ENCODE results near the gene ARHGAP35.

Gene ARHGAP35

DNA sequence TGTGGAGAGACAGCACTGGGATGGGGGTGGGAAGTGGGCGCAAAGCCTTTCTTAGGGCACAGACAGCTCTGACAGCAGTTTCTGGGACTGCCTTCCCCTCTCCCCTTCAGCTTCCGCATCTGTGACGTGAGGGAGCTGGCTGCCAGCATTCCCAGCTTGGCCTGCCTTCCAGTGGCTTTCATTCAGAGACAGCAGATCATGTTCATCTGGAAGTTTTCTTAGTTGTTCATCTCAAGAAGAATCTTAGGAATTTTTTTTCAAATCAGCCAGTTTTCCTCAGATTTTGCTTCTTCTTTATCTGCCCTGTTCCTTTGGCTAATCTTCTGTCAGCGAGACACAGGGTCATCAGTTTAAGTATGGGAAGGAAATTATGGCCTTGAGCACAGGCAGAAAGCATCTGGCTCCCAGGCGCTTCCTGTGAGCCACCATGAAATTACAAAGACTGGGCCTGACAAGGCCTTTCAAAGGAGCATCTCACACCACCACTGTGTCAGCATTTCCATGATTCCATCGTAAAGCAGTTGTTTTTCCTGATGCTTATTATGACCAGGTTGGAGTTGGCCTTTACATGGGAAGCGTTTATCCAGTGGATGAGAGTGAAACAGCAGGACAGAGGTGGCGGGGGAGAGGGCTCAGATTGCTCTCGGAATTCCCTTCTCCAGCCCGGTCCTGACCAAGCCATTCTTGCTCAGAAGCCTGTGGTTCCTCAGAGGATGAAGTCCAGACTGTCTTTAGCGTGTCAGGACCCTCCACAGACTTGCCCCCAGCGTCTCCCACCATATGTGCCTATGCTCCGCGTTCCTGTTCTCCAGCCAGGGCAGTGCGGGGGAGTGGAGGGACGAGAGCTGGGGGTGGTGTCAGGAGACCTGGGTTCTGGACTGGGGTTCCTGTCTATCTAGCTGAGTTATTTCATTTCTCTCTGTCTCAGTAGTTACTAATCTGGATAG, 43.6 kb downstream of the ARHGAP35 start:
- DNase-seq (ENCODE audit: low read depth), result no peak

DNA sequence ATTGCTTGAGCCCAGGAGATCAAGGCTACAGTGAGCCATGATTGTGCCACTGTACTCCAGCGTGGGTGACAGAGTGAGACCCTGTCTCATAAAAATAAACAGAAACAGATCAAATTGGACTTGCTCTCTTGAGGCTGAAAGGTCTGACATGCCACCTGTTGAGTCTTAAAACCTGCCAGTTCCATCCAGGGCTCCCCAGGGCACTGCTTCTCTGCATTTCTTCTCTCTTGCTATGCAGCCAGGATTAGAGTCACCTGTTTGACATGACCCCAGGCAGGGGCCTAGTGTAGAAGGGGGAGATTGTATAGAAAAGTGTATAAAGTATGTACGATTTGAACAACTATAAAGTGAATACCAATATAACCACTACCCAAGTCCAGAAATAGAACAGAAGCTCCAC, 45.4 kb downstream of the ARHGAP35 start:
- DNase-seq (ENCODE audit: low read depth), result no peak

DNA sequence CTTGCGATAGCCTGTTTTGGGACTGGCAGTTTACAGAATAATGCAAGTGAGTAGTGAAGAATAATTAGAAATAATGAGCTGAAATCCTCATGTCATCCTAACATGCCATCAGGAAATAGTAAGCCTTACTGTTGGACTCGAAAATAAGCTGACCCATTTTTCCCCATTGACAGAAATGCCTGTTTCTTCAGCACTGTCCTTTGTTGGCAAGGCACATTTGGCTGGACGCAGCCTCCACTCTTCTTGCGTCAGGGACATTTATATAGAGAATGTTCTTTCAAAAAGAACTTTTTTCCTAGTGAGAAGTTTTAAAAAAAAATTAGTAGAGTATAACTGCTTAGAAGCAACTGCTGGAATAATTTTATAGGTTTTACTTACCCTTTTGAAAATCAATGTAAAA, 47.1 kb downstream of the ARHGAP35 start:
- DNase-seq (ENCODE audit: low read depth), result no peak

DNA sequence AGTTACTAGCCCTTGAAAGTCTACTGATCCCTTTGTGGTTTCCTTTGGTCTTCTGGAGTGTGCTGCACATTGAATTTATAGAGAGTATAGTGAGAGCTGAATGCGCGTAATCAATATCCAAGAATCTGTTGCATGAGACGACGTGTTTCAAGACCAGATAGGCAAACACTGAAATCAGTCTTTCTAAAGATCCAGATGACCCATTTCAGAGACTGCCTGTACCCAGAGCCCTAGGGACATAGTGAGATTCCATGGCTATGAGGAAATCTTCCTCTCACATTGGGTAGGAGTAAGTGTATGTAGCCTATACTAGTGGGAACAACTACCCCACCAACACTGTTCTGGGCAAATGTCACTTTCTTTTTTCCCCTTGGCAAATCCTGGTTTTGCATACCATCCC, 48.6 kb downstream of the ARHGAP35 start:
- no peak for DNase-seq (ENCODE audit: low read depth)
